Stimulated activated CD8-positive, alpha-beta memory T cell treated with anti-CD3 and anti-CD28 coated beads, Interleukin-12 subunit alpha, Interleukin-12 subunit beta, amount 100 ng/mL, for 1 hour (primary cell): ENCODE measurements around the gene FAM83E.

ENCODE experiments used
- DNase-seq: peaks from one replicate; pipeline ENCODE4 v3.0.0-alpha.2; 2020; ENCODE audit warnings: low read depth

FAM83E gene

DNA sequence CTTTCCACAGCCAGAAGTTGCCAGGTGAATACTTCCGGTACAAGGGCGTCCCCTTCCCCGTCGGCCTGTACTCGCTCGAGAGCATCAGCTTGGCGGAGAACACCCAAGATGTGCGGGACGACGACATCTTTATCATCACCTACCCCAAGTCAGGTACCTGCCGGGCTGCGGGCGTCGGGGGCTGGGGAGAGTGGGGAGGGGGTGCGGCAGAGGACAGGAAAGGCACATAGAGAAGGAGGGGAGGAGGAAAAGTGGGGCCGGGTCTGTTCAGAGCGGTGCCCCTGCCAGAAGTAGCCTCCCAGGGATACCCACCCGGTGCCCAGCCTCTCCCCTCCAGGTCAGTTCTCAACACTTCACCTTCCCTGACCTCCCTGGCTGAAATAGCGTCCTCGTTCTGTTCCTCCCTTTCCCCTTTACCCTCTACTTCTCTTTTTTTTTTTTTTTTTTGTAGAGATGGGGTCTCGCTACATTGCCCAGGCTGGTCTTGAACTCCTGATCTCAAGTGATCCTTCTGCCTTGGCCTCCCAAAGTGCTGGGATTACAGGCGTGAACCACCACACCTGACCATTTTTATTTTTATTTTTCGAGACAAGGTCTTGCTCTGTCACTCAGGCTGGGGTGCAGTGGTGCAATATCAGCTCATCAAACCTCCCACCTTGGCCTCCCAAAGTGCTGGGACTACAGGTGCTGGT, 38.8 kb downstream of the FAM83E start:
- DNase-seq, result no peak

DNA sequence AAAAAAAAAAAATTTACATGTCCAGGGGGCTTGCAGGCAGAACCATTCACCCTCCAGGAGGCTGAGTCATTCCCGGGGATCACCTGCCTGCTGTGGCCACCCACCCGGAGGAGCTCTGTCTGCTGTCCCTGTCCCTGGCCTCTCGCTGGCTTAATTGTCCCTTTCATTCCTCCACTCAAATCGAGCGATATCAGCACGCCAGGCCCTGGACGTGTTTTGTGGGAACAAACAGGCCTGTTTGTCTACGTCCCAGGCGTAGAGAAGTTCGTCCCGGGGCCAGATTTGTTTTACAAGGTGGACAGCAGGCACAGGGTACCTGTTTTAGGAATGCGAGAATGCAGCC, 41.7 kb downstream of the FAM83E start:
- no peak for DNase-seq

DNA sequence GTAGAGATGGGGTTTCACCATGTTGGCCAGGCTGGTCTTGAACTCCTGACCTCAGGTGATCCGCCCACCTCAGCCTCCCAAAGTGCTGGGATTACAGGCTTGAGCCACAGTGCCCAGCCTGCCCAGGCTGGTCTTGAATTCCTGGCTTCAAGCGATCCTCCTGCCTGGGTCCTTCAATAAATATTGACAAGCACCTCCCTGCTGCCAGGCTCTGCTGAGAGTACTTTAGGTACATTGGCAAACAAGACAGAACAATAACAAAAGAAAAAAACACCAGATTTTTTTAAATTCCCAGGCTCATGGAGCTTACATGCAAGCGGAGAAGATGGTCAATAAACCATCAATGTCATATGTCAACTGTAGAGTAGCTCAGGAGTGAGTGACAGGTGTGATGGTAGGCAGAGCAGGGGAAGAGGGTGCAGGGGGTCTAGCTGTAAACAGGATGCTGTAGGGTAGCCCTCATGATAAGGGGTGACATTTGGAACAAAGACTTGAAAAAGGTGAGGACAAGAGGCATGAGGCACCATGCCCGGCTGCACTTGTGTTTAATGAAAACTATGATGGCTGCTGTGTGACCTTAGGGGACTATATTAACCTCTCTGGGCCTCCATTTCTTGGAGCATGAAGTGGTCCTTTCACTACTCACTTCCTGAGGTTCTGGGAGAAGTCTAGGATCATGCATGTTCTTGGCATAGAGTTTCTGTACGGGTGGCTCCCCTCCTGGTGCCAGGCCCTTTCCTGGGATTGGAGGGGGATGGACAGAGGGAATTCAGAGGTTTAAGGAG, 43.3 kb downstream of the FAM83E start:
- DNase-seq, result no peak

DNA sequence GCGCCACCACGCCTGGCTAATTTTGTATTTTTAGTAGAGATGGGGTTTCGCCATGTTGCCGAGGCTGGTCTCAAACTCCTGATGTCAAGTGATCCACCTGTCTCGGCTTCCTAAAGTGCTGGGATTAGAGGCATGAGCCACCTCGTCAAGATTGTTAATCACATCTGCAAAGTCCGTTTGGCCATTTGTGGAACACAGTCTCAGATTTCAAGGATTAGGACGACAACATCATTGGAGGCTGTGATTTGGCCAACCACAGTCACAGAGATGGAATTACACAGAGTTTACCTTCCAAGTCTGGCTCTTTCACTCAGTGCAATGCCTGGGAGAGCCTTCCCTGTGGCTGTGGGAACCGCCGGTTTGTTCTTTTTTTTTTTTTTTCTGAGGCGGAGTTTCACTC, 45.1 kb downstream of the FAM83E start:
- DNase-seq, result no peak

DNA sequence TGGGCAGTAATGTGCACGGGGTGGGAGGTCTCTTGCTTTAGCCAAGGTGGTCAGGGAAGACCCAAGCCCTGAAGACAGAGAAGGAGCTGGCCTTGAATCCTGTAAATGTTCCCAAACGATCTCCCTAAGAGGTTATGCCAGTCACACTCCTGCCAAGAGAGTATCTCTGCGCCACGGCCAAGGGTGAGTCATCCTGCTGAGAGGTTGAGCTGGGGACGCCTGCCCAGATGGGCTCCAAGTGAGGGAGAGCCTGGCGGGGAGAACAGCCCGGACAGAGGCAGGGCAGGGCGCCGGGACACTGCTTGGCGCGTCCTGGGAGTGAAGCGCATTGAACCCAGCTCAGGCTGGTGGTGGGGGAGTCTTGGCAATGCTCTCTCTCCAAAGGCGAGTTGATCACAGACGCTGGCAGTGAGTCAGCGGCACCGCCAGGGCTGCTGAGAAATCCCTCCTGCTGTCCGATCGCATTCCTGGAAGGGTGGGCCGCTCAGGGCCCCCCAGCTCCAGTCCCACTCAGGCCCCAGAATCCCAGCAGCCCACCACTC, 46.5 kb downstream of the FAM83E start:
- no peak for DNase-seq

DNA sequence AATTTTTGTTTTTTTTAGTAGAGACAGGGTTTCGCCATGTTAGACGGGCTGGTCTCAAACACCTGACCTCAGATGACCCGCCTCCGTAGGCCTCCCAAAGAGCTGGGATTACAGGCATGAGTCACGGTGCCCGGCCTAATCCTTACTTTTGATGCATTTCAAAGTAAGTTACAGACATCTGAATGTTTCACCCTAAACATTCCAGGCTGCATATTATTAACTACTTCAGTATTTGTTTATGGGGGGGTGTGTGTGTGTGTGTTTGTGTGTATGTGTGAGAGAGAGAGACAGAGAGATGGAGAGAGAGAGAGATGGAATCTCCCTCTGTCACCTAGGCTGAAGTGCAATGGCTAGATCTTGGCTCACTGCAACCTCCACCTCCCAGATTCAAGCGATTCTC, 49.8 kb downstream of the FAM83E start:
- no peak for DNase-seq
